Measurements from ENCODE around the gene SMARCE1.
A peak's percentile ranks its signal among the peaks of the same experiment; 100 is the strongest.

The SMARCE1 gene

GRCh38 chr17:40647624-40648383 lies at the start of gene SMARCE1 (continued):
- TF ChIP-seq PRDM10 (tag by site-specific recombination; IDR thresholded peaks at IDR 0.05) (peak; percentile 54; the same call in 1 of the 2 replicates), ZNF223 (tag by site-specific recombination; IDR thresholded peaks at IDR 0.05) (no peak), ZNF19 (tag by site-specific recombination; IDR thresholded peaks at IDR 0.05; ENCODE audit: low read depth) (no peak), INSM2 (tag by site-specific recombination; IDR thresholded peaks at IDR 0.05) (peak; percentile 29; the same call in 1 of the 2 replicates), ZNF518A (tag by site-specific recombination; conservative IDR thresholded peaks at IDR 0.05; ENCODE audit: low read depth) (peak; percentile 56), PRDM2 (tag by site-specific recombination; IDR thresholded peaks at IDR 0.05; ENCODE audit: borderline replicate concordance) (no peak), TCF7L2 (IDR thresholded peaks at IDR 0.05; ENCODE audit: borderline replicate concordance, low read depth, low read length) (no peak), ZNF148 (tag by site-specific recombination; IDR thresholded peaks at IDR 0.05; ENCODE audit: borderline replicate concordance) (0 out of 2 replicates have a peak, but pooled peaks have one; percentile 25), ZIC2 (tag by site-specific recombination; IDR thresholded peaks at IDR 0.05) (peak; percentile 98), ZNF221 (tag by site-specific recombination; IDR thresholded peaks at IDR 0.05; ENCODE audit: borderline replicate concordance) (no peak), ZNF394 (tag by site-specific recombination; IDR thresholded peaks at IDR 0.05; ENCODE audit: borderline replicate concordance) (0 out of 2 replicates have a peak, but pooled peaks have one; percentile 73), KLF17 (tag by site-specific recombination; IDR thresholded peaks at IDR 0.05) (peak; percentile 82), ZEB2 (tag by site-specific recombination; IDR thresholded peaks at IDR 0.05) (peak; percentile 53; the same call in 1 of the 2 replicates), ZNF366 (tag by site-specific recombination; conservative IDR thresholded peaks at IDR 0.05) (0 out of 2 replicates have a peak, but pooled peaks have one; percentile 11), KLF1 (tag by site-specific recombination; IDR thresholded peaks at IDR 0.05) (peak; percentile 39; the same call in 1 of the 2 replicates), ZNF747 (tag by site-specific recombination; IDR thresholded peaks at IDR 0.05) (no peak), ZNF155 (tag by site-specific recombination; IDR thresholded peaks at IDR 0.05) (no peak)
